Measurements from ENCODE around the gene UCK2. TPM values are rescaled to one million over a fixed set of nuclear protein-coding genes. Genes with fewer than 3 reads are reported as not detected.

The UCK2 gene
- total and polyA plus RNA-seq, 9 of the 15 experiments (the other 6 are each of a cell fraction or from before 2014, with no cell fraction given): 71.6 to 145 (median 95.8) TPM

GRCh38 chr1:165857046-165857801, 29.8 kb downstream of the UCK2 start (continued):
- no peak for TF ChIP-seq ZNF584 (CRISPR knock-in tag; IDR thresholded peaks at IDR 0.05; ENCODE audit: low read depth)
- TF ChIP-seq, protein P1, sequence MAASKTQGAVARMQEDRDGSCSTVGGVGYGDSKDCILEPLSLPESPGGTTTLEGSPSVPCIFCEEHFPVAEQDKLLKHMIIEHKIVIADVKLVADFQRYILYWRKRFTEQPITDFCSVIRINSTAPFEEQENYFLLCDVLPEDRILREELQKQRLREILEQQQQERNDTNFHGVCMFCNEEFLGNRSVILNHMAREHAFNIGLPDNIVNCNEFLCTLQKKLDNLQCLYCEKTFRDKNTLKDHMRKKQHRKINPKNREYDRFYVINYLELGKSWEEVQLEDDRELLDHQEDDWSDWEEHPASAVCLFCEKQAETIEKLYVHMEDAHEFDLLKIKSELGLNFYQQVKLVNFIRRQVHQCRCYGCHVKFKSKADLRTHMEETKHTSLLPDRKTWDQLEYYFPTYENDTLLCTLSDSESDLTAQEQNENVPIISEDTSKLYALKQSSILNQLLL (CRISPR knock-in tag; IDR thresholded peaks at IDR 0.05; ENCODE audit: borderline replicate concordance): no peak
- TF ChIP-seq XRCC4 (IDR thresholded peaks at IDR 0.05; ENCODE audit: extremely low read depth, insufficient read depth, insufficient read length): no peak
- TF ChIP-seq E2F4 (CRISPR knock-in tag; IDR thresholded peaks at IDR 0.05; ENCODE audit: low read depth): no peak
- no peak for TF ChIP-seq SMARCC2 (IDR thresholded peaks at IDR 0.05; ENCODE audit: low read depth)
- no peak for TF ChIP-seq SRSF7 (optimal IDR thresholded peaks at IDR 0.05; ENCODE audit: low read depth, low read length)
- TF ChIP-seq, protein P2, sequence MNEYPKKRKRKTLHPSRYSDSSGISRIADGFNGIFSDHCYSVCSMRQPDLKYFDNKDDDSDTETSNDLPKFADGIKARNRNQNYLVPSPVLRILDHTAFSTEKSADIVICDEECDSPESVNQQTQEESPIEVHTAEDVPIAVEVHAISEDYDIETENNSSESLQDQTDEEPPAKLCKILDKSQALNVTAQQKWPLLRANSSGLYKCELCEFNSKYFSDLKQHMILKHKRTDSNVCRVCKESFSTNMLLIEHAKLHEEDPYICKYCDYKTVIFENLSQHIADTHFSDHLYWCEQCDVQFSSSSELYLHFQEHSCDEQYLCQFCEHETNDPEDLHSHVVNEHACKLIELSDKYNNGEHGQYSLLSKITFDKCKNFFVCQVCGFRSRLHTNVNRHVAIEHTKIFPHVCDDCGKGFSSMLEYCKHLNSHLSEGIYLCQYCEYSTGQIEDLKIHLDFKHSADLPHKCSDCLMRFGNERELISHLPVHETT (CRISPR knock-in tag; conservative IDR thresholded peaks at IDR 0.05 in 1 of 2, IDR thresholded peaks at IDR 0.05 in 1 of 2): 0 out of 4 replicates have a peak, but pooled peaks of 1 of the 2 experiments have one; percentile 37
- no peak for TF ChIP-seq DEAF1 (CRISPR knock-in tag; IDR thresholded peaks at IDR 0.05)
- 0 out of 2 replicates have a peak, but pooled peaks have one; percentile 16 for TF ChIP-seq MEF2D (tag; conservative IDR thresholded peaks at IDR 0.05; ENCODE audit: low read depth)
- TF ChIP-seq THRA (IDR thresholded peaks at IDR 0.05): no peak
- no peak for TF ChIP-seq ETV6 (IDR thresholded peaks at IDR 0.05; ENCODE audit: borderline replicate concordance in 1 of 2, low read depth in 2 of 2, low read length in 1 of 2)
- no peak for TF ChIP-seq ETV6 (CRISPR knock-in tag; IDR thresholded peaks at IDR 0.05; ENCODE audit: borderline replicate concordance)
- TF ChIP-seq ZNF263 (CRISPR knock-in tag; IDR thresholded peaks at IDR 0.05; ENCODE audit: borderline replicate concordance): no peak
- TF ChIP-seq RBM22 (IDR thresholded peaks at IDR 0.05; ENCODE audit: low read depth, low read length, poor library complexity, severe bottlenecking): no peak
- TF ChIP-seq ZFX (CRISPR knock-in tag; IDR thresholded peaks at IDR 0.05): no peak
- TF ChIP-seq HNRNPUL1 (IDR thresholded peaks at IDR 0.05; ENCODE audit: low read length): no peak
- TF ChIP-seq SMARCA5 (IDR thresholded peaks at IDR 0.05): 0 out of 2 replicates have a peak, but pooled peaks have one; percentile 29
- TF ChIP-seq TRIM28 (IDR thresholded peaks at IDR 0.05): no peak

Data from K562 (cell line).